H1 (cell line): Measurements from ENCODE around the gene HERC3. TPM values are rescaled to one million over a fixed set of nuclear protein-coding genes. Genes with fewer than 3 reads are reported as not detected.

Experiments
- POLR2AphosphoS5 ChIP-seq: IDR thresholded peaks from 2 replicates; pipeline ENCODE4 v1.6.1; 2011; ENCODE audit warnings: low read depth, low read length
- RAD21 ChIP-seq, 2 experiments: IDR thresholded peaks in 1 of 2; conservative IDR thresholded peaks in 1 of 2; 2 replicates each; pipeline ENCODE4 v1.6.1; 2011; ENCODE audit warnings: low read depth in 2 of 2, low read length in 2 of 2, improper control_type of control experiment in 1 of 2, inconsistent platforms in 1 of 2, mild to moderate bottlenecking in 1 of 2, moderate library complexity in 1 of 2
- ZNF274 ChIP-seq: IDR thresholded peaks from 2 replicates; pipeline ENCODE4 v1.7.0; 2012; ENCODE audit warnings: low read length, borderline replicate concordance; ENCODE audit errors: extremely low read depth
- polyA plus RNA-seq, 7 experiments: library from polyadenylated mRNA; depleted of rRNA in 3 of 7; stranded (reverse) in 5 of 7; unstranded in 2 of 7; fragments of >200 nt in 5 of 7; fragments of 200-250 nt in 2 of 7; gene quantifications; 1 replicate in 5 of 7; 2 replicates in 1 of 7; 4 replicates in 1 of 7; pipeline versions ENCODE4 v1.2.1 to v1.2.3, GENCODE V29; 2011 to 2013; ENCODE audit warnings: missing spikeins in 2 of 7, mixed read lengths in 2 of 7
- total RNA-seq: library from RNA; stranded (reverse); fragmentation: NEBNext Ultra II Directional; extraction: Animal tissue kit (Norgen Biotek cat#: 25700); gene quantifications from 2 replicates; pipeline ENCODE4 v1.2.1, GENCODE V29; 2021
- TF ChIP-seq, protein P1 (sequence below): fragments of 300-600 bp; sonication (generic); IDR thresholded peaks from 2 replicates; pipeline ENCODE4 v1.7.1; 2012; ENCODE audit warnings: low read length, moderate library complexity, mild to moderate bottlenecking, inconsistent platforms; ENCODE audit not compliant: insufficient replicate concordance

HERC3 gene
- total and polyA plus RNA-seq, 2 of the 8 experiments (the other 6 are each of a cell fraction or from before 2014, with no cell fraction given), result 1.4 to 5.7 TPM

DNA sequence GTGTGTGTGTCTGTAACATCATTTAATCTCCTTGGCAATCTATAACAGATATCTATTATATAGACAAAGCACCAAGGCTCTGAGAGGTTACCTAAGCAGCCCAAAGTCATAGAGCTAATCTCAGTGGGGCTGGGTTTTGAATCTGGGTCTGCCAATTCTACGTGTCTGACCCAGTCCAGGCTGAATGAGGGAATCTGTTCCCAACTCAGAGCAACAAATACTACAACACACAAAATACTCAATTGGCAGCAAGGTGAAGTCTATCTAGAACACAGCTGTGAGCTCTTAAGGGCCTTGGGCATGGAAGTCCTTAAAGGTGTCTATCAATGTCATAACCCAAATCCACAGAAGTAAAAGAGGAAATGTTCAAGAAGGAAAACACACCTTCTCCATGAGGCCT, 152.9 kb downstream of the HERC3 start (continued):
- TF ChIP-seq, protein P1, sequence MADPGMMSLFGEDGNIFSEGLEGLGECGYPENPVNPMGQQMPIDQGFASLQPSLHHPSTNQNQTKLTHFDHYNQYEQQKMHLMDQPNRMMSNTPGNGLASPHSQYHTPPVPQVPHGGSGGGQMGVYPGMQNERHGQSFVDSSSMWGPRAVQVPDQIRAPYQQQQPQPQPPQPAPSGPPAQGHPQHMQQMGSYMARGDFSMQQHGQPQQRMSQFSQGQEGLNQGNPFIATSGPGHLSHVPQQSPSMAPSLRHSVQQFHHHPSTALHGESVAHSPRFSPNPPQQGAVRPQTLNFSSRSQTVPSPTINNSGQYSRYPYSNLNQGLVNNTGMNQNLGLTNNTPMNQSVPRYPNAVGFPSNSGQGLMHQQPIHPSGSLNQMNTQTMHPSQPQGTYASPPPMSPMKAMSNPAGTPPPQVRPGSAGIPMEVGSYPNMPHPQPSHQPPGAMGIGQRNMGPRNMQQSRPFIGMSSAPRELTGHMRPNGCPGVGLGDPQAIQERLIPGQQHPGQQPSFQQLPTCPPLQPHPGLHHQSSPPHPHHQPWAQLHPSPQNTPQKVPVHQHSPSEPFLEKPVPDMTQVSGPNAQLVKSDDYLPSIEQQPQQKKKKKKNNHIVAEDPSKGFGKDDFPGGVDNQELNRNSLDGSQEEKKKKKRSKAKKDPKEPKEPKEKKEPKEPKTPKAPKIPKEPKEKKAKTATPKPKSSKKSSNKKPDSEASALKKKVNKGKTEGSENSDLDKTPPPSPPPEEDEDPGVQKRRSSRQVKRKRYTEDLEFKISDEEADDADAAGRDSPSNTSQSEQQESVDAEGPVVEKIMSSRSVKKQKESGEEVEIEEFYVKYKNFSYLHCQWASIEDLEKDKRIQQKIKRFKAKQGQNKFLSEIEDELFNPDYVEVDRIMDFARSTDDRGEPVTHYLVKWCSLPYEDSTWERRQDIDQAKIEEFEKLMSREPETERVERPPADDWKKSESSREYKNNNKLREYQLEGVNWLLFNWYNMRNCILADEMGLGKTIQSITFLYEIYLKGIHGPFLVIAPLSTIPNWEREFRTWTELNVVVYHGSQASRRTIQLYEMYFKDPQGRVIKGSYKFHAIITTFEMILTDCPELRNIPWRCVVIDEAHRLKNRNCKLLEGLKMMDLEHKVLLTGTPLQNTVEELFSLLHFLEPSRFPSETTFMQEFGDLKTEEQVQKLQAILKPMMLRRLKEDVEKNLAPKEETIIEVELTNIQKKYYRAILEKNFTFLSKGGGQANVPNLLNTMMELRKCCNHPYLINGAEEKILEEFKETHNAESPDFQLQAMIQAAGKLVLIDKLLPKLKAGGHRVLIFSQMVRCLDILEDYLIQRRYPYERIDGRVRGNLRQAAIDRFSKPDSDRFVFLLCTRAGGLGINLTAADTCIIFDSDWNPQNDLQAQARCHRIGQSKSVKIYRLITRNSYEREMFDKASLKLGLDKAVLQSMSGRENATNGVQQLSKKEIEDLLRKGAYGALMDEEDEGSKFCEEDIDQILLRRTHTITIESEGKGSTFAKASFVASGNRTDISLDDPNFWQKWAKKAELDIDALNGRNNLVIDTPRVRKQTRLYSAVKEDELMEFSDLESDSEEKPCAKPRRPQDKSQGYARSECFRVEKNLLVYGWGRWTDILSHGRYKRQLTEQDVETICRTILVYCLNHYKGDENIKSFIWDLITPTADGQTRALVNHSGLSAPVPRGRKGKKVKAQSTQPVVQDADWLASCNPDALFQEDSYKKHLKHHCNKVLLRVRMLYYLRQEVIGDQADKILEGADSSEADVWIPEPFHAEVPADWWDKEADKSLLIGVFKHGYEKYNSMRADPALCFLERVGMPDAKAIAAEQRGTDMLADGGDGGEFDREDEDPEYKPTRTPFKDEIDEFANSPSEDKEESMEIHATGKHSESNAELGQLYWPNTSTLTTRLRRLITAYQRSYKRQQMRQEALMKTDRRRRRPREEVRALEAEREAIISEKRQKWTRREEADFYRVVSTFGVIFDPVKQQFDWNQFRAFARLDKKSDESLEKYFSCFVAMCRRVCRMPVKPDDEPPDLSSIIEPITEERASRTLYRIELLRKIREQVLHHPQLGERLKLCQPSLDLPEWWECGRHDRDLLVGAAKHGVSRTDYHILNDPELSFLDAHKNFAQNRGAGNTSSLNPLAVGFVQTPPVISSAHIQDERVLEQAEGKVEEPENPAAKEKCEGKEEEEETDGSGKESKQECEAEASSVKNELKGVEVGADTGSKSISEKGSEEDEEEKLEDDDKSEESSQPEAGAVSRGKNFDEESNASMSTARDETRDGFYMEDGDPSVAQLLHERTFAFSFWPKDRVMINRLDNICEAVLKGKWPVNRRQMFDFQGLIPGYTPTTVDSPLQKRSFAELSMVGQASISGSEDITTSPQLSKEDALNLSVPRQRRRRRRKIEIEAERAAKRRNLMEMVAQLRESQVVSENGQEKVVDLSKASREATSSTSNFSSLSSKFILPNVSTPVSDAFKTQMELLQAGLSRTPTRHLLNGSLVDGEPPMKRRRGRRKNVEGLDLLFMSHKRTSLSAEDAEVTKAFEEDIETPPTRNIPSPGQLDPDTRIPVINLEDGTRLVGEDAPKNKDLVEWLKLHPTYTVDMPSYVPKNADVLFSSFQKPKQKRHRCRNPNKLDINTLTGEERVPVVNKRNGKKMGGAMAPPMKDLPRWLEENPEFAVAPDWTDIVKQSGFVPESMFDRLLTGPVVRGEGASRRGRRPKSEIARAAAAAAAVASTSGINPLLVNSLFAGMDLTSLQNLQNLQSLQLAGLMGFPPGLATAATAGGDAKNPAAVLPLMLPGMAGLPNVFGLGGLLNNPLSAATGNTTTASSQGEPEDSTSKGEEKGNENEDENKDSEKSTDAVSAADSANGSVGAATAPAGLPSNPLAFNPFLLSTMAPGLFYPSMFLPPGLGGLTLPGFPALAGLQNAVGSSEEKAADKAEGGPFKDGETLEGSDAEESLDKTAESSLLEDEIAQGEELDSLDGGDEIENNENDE, result no peak
- TF ChIP-seq RAD21 (IDR thresholded peaks at IDR 0.05 in 1 of 2, conservative IDR thresholded peaks at IDR 0.05 in 1 of 2; ENCODE audit: low read depth in 2 of 2, low read length in 2 of 2) (no peak), ZNF274 (no peak), POLR2AphosphoS5 (no peak)
